ENCODE data around the gene ALG1.

- TF ChIP-seq POLR2A (IDR thresholded peaks at IDR 0.05; ENCODE audit: low read length) (no peak), GATA1 (IDR thresholded peaks at IDR 0.05; ENCODE audit: low read depth, low read length) (no peak)
These were observed 26.0 kb upstream of the ALG1 start for GRCh38 chr16:5045499-5046115.
